HG02973 (cell line): ENCODE data around the gene ADAP1.

Source experiments
- ATAC-seq: cut with Tn5 transposase; IDR thresholded peaks from one replicate; pipeline ENCODE4 v1.9.1; 2021; ENCODE audit warnings: moderate library complexity; ENCODE audit not compliant: unreplicated experiment

ADAP1 gene

GRCh38 chr7:940599-941408 lies 13.7 kb downstream of the ADAP1 start:
- no peak for ATAC-seq

- ATAC-seq, result no peak
Observed at GRCh38 chr7:939843-940242, 14.6 kb downstream of the ADAP1 start.

- no peak for ATAC-seq
Observed at GRCh38 chr7:938546-939185, 15.8 kb downstream of the ADAP1 start.

GRCh38 chr7:937856-938484 lies 16.5 kb downstream of the ADAP1 start:
- no peak for ATAC-seq

- peak; percentile 81 for ATAC-seq
Observed at GRCh38 chr7:936386-937054, 18.0 kb downstream of the ADAP1 start.

- ATAC-seq, result no peak
Observed at GRCh38 chr7:935874-936385, 18.6 kb downstream of the ADAP1 start.

GRCh38 chr7:935164-935873 lies 19.2 kb downstream of the ADAP1 start:
- no peak for ATAC-seq

GRCh38 chr7:934469-935163 lies 19.9 kb downstream of the ADAP1 start:
- no peak for ATAC-seq

- ATAC-seq, result no peak
Observed at GRCh38 chr7:932651-932975, 21.9 kb downstream of the ADAP1 start.

- ATAC-seq, result no peak
Observed at GRCh38 chr7:931871-932650, 22.4 kb downstream of the ADAP1 start.

GRCh38 chr7:930975-931758 lies 23.3 kb downstream of the ADAP1 start:
- ATAC-seq, result no peak

- no peak for ATAC-seq
Observed at GRCh38 chr7:929311-929711, 25.2 kb downstream of the ADAP1 start.

GRCh38 chr7:927031-927671 lies 27.3 kb downstream of the ADAP1 start:
- ATAC-seq, result no peak

GRCh38 chr7:926061-927030 lies 28.1 kb downstream of the ADAP1 start:
- no peak for ATAC-seq

- no peak for ATAC-seq
Observed at GRCh38 chr7:925601-926000, 28.9 kb downstream of the ADAP1 start.

GRCh38 chr7:924541-925231 lies 29.8 kb downstream of the ADAP1 start:
- ATAC-seq, result peak; percentile 39
